GM12878 (cell line): Measurements from ENCODE around the gene NCOA6. TPM values are rescaled to one million over a fixed set of nuclear protein-coding genes. Genes with fewer than 3 reads are reported as not detected.

Experiments
- ATAC-seq: fragments of 200-7000 bp; cut with Tn5 transposase; 3 replicates; pipeline ENCODE4 v1.9.1; 2020; ENCODE audit warnings: mild to moderate bottlenecking, moderate library complexity
- BruUV-seq: library from RNA; stranded (reverse); fragments of 400-500 nt; replicated peaks from 2 replicates; lab custom pipeline; 2021; lab: Mats Ljungman, UMichigan
- CTCF ChIA-PET: fragments of 300-600 bp; sonication (Branson Sonifier 250); formaldehyde crosslinking; extraction: SDS; loops from one replicate; lab custom pipeline; 2021; ENCODE audit warnings: inconsistent platforms; lab: Yijun Ruan, JAX
- POLR2A ChIA-PET: fragments of 350-600 bp; formaldehyde crosslinking; extraction: SDS; loops from one replicate; lab custom pipeline; 2021; ENCODE audit warnings: inconsistent platforms; lab: Charles Lee
- RAD21 ChIA-PET: fragments of 300-600 bp; sonication (Branson Sonifier 250); formaldehyde crosslinking; loops from one replicate; lab custom pipeline; 2023; ENCODE audit warnings: antibody characterized with exemption; ENCODE audit not compliant: unreplicated experiment; lab: Charles Lee
- SMC1A ChIA-PET: fragments of 300-600 bp; sonication (Branson Sonifier 250); formaldehyde crosslinking; loops from one replicate; lab custom pipeline; 2023; ENCODE audit not compliant: unreplicated experiment, uncharacterized antibody; lab: Charles Lee
- DNase-seq: peaks from one replicate; pipeline ENCODE4 v3.0.0-alpha.2; 2011; ENCODE audit warnings: low read depth, low spot score
- FAIRE-seq: peaks from 3 replicates; lab custom pipeline; 2011; peaks lifted over from hg19 to GRCh38; lab: Jason Lieb, UNC
- H2AFZ ChIP-seq: 2 replicates; pipeline ENCODE4 v1.6.0; 2011; ENCODE audit warnings: low read depth, low read length, control low read depth; ENCODE audit not compliant: control insufficient read depth
- H3K27ac ChIP-seq: 2 replicates; pipeline ENCODE4 v1.5.1; 2011; ENCODE audit warnings: control low read depth; ENCODE audit not compliant: control insufficient read depth, insufficient read depth
- H3K27me3 ChIP-seq, 2 experiments: replicated peaks in 1 of 2; 2 replicates each; pipeline versions ENCODE4 v1.6.0 to v1.6.1; 2011; ENCODE audit warnings: low read length in 1 of 2; ENCODE audit not compliant: control insufficient read depth in 2 of 2, insufficient read depth in 2 of 2
- H3K36me3 ChIP-seq, 2 experiments: 2 replicates each; pipeline ENCODE4 v1.5.1; 2011; ENCODE audit warnings: low read length in 1 of 2; ENCODE audit not compliant: control insufficient read depth in 2 of 2, insufficient read depth in 2 of 2
- H3K4me1 ChIP-seq: 2 replicates; pipeline ENCODE4 v1.6.1; 2011; ENCODE audit warnings: mild to moderate bottlenecking, low read length, moderate library complexity, mixed read lengths; ENCODE audit not compliant: control insufficient read depth, insufficient read depth
- H3K4me2 ChIP-seq: 2 replicates; pipeline ENCODE4 v1.6.0; 2011; ENCODE audit warnings: control low read depth; ENCODE audit not compliant: control insufficient read depth, insufficient read depth
- H3K4me3 ChIP-seq: fragments of 200-600 bp; sonication (generic); 2 replicates; pipeline ENCODE4 v1.5.1; 2016
- H3K79me2 ChIP-seq: 2 replicates; pipeline ENCODE4 v1.6.0; 2011; ENCODE audit warnings: low read length; ENCODE audit not compliant: control insufficient read depth, insufficient read depth
- H3K9ac ChIP-seq: 2 replicates; pipeline ENCODE4 v1.8.0; 2011; ENCODE audit warnings: low read length, control low read depth, mixed read lengths; ENCODE audit not compliant: control insufficient read depth, insufficient read depth
- H3K9me3 ChIP-seq: replicated peaks from 3 replicates; pipeline ENCODE4 v1.5.1; 2011; ENCODE audit warnings: mild to moderate bottlenecking, low read length; ENCODE audit not compliant: control insufficient read depth, insufficient read depth
- H4K20me1 ChIP-seq: 2 replicates; pipeline ENCODE4 v1.6.0; 2011; ENCODE audit not compliant: control insufficient read depth, insufficient read depth
- CBX3 ChIP-seq: fragments of 200-600 bp; sonication (generic); IDR thresholded peaks from 2 replicates; pipeline ENCODE4 v1.6.1; 2016; ENCODE audit warnings: low read depth, borderline replicate concordance
- CHD2 ChIP-seq: IDR thresholded peaks from 2 replicates; pipeline ENCODE4 v1.6.1; 2011; ENCODE audit warnings: low read depth, low read length, improper control_type of control experiment, borderline replicate concordance
- JUNB ChIP-seq: IDR thresholded peaks from 2 replicates; pipeline ENCODE4 v1.6.1; 2016; ENCODE audit warnings: antibody characterized with exemption, mild to moderate bottlenecking
- KAT2A ChIP-seq: conservative IDR thresholded peaks from 2 replicates; pipeline ENCODE4 v1.6.1; 2011; ENCODE audit warnings: low read depth, low read length; ENCODE audit not compliant: control insufficient read depth
- MEF2B ChIP-seq: fragments of 450-650 bp; IDR thresholded peaks from 2 replicates; pipeline ENCODE4 v1.6.1; 2018; ENCODE audit warnings: mild to moderate bottlenecking, moderate library complexity; ENCODE audit not compliant: partially characterized antibody, poor library complexity, severe bottlenecking
- MTA2 ChIP-seq: fragments of 450-650 bp; IDR thresholded peaks from 2 replicates; pipeline ENCODE4 v1.6.1; 2016; ENCODE audit warnings: low read depth, mild to moderate bottlenecking, moderate library complexity
- MYB ChIP-seq: fragments of 150-350 bp; IDR thresholded peaks from 2 replicates; pipeline ENCODE4 v1.6.1; 2014; ENCODE audit warnings: mild to moderate bottlenecking, low read depth, low read length, borderline replicate concordance
- RELA ChIP-seq: fragments of 450-650 bp; IDR thresholded peaks from 2 replicates; pipeline ENCODE4 v1.8.0; 2014; ENCODE audit warnings: borderline replicate concordance; ENCODE audit not compliant: partially characterized antibody
- TCF3 ChIP-seq: IDR thresholded peaks from 2 replicates; pipeline ENCODE4 v1.6.1; 2012; ENCODE audit warnings: low read depth, mild to moderate bottlenecking, low read length, borderline replicate concordance; ENCODE audit not compliant: insufficient read depth
- TCF7 ChIP-seq: IDR thresholded peaks from 2 replicates; pipeline ENCODE4 v1.6.1; 2014; ENCODE audit warnings: antibody characterized with exemption, borderline replicate concordance
- ZBTB4 ChIP-seq: fragments of 450-650 bp; formaldehyde crosslinking; IDR thresholded peaks from 2 replicates; pipeline ENCODE4 v1.4.0; 2022; ENCODE audit warnings: mild to moderate bottlenecking, moderate library complexity
- WGBS: methylation state at CpG from one replicate; pipeline ENCODE4 v1.1.6; 2016; ENCODE audit warnings: low lambda C conversion rate; ENCODE audit not compliant: insufficient replicate concordance, insufficient coverage; ENCODE audit errors: missing lambda C conversion rate; 5-methylcytosine and 5-hydroxymethylcytosine counted together
- in situ Hi-C: fragments of 300-500 bp; cut with MboI; formaldehyde crosslinking; loops from 9 replicates; pipeline ENCODE4 v1.14.3; 2018; ENCODE audit warnings: mixed read lengths
- intact Hi-C: fragments of 100-400 bp; cut with micrococcal nuclease; formaldehyde crosslinking; loops from one replicate; pipeline ENCODE4 v1.14.2; 2022; ENCODE audit not compliant: unreplicated experiment
- polyA plus RNA-seq, 11 experiments: library from polyadenylated mRNA; depleted of rRNA in 4 of 11; unstranded in 6 of 11; stranded (reverse) in 5 of 11; fragments of >200 nt; fragmentation: Nextera tagmentation in 4 of 11; fragmentation: Illumina TruSeq in 1 of 11; extraction: Ambion mirVana in 4 of 11; extraction: Trizol in 1 of 11; gene quantifications; 1 replicate in 1 of 11; 2 replicates in 10 of 11; pipeline versions ENCODE4 v1.2.1 to v1.2.3, GENCODE V29; 2011 to 2016; ENCODE audit warnings: inconsistent platforms in 2 of 11, missing spikeins in 2 of 11, low read depth in 1 of 11
- total RNA-seq, 4 experiments: library from RNA; depleted of rRNA in 3 of 4; stranded (reverse); fragments of >200 nt in 3 of 4; fragmentation: Illumina TruSeq in 1 of 4; extraction: Trizol in 1 of 4; gene quantifications; 2 replicates each; pipeline versions ENCODE4 v1.2.1 to v1.2.3, GENCODE V29; 2013 to 2021
- TF ChIP-seq, protein P1 (sequence below): fragments of 450-650 bp; IDR thresholded peaks from 2 replicates; pipeline ENCODE4 v1.6.1; 2017; ENCODE audit warnings: low read depth, mild to moderate bottlenecking, moderate library complexity
- TF ChIP-seq, protein P2 (sequence below): fragments of 450-650 bp; IDR thresholded peaks from 2 replicates; pipeline ENCODE4 v1.6.1; 2018; ENCODE audit warnings: mild to moderate bottlenecking, low read depth, moderate library complexity; ENCODE audit not compliant: partially characterized antibody
- TF ChIP-seq, protein P3 (sequence below): IDR thresholded peaks from 2 replicates; pipeline ENCODE4 v1.6.1; 2011; ENCODE audit warnings: low read depth, mild to moderate bottlenecking, low read length, moderate library complexity, borderline replicate concordance; ENCODE audit errors: extremely low read depth
- TF ChIP-seq, protein P4 (sequence below): fragments of 450-650 bp; IDR thresholded peaks from 2 replicates; pipeline ENCODE4 v1.6.1; 2016; ENCODE audit warnings: mild to moderate bottlenecking

The NCOA6 gene
- total and polyA plus RNA-seq, 10 of the 15 experiments (the other 5 are each of a cell fraction or from before 2014, with no cell fraction given) = 6.1 to 20.6 (median 12.6) TPM

GRCh38 chr20:34852298-34852697, 26.8 kb upstream of the NCOA6 start:
- no peak overlapping the region for H3K9ac ChIP-seq
- H3K4me3 ChIP-seq = no peak overlapping the region
- H4K20me1 ChIP-seq = no peaks in the 10 kb centered on the region
- RAD21 ChIA-PET = no interaction called here
- no peaks in the 10 kb centered on the region for H3K79me2 ChIP-seq
- ATAC-seq (no peak), FAIRE-seq (no peak), DNase-seq (no peak)
- CTCF ChIA-PET = interaction anchor here (0.6 to 0.7 kb wide), 2 partner anchors 17 to 73 kb away, joined by 3 read pairs; no protein-coding TSS in a partner anchor
- H3K9me3 ChIP-seq = no peaks in the 10 kb centered on the region
- no peak overlapping the region for H3K4me2 ChIP-seq
- H3K4me1 ChIP-seq = no peaks in the 10 kb centered on the region
- BruUV-seq = no TSS peak
- in situ Hi-C loops (no loop called here), intact Hi-C loops (no loop called here)
- no peak overlapping the region for H3K27ac ChIP-seq
- H3K27me3 ChIP-seq = no peaks in the 10 kb centered on the region
- no peak overlapping the region for H2AFZ ChIP-seq
- POLR2A ChIA-PET = no interaction called here
- SMC1A ChIA-PET = no interaction called here
- no peaks in the 10 kb centered on the region for H3K36me3 ChIP-seq
- 31% methylated on average over 4 of the region's 4 CpGs for WGBS
- no peak for TF ChIP-seq JUNB
- TF ChIP-seq, protein P1, sequence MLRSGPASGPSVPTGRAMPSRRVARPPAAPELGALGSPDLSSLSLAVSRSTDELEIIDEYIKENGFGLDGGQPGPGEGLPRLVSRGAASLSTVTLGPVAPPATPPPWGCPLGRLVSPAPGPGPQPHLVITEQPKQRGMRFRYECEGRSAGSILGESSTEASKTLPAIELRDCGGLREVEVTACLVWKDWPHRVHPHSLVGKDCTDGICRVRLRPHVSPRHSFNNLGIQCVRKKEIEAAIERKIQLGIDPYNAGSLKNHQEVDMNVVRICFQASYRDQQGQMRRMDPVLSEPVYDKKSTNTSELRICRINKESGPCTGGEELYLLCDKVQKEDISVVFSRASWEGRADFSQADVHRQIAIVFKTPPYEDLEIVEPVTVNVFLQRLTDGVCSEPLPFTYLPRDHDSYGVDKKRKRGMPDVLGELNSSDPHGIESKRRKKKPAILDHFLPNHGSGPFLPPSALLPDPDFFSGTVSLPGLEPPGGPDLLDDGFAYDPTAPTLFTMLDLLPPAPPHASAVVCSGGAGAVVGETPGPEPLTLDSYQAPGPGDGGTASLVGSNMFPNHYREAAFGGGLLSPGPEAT = no peak
- no peak for TF ChIP-seq CBX3
- no peak for TF ChIP-seq TCF3
- no peak for TF ChIP-seq MYB
- no peak for TF ChIP-seq TCF7
- no peak for TF ChIP-seq MTA2
- TF ChIP-seq, protein P2, sequence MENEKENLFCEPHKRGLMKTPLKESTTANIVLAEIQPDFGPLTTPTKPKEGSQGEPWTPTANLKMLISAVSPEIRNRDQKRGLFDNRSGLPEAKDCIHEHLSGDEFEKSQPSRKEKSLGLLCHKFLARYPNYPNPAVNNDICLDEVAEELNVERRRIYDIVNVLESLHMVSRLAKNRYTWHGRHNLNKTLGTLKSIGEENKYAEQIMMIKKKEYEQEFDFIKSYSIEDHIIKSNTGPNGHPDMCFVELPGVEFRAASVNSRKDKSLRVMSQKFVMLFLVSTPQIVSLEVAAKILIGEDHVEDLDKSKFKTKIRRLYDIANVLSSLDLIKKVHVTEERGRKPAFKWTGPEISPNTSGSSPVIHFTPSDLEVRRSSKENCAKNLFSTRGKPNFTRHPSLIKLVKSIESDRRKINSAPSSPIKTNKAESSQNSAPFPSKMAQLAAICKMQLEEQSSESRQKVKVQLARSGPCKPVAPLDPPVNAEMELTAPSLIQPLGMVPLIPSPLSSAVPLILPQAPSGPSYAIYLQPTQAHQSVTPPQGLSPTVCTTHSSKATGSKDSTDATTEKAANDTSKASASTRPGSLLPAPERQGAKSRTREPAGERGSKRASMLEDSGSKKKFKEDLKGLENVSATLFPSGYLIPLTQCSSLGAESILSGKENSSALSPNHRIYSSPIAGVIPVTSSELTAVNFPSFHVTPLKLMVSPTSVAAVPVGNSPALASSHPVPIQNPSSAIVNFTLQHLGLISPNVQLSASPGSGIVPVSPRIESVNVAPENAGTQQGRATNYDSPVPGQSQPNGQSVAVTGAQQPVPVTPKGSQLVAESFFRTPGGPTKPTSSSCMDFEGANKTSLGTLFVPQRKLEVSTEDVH = no peak
- TF ChIP-seq ZBTB4 (CRISPR knock-in tag) = no peak
- TF ChIP-seq, protein P3, sequence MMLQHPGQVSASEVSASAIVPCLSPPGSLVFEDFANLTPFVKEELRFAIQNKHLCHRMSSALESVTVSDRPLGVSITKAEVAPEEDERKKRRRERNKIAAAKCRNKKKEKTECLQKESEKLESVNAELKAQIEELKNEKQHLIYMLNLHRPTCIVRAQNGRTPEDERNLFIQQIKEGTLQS = no peak
- no peak for TF ChIP-seq CHD2
- TF ChIP-seq KAT2A = no peak
- no peak for TF ChIP-seq MEF2B
- TF ChIP-seq, protein P4, sequence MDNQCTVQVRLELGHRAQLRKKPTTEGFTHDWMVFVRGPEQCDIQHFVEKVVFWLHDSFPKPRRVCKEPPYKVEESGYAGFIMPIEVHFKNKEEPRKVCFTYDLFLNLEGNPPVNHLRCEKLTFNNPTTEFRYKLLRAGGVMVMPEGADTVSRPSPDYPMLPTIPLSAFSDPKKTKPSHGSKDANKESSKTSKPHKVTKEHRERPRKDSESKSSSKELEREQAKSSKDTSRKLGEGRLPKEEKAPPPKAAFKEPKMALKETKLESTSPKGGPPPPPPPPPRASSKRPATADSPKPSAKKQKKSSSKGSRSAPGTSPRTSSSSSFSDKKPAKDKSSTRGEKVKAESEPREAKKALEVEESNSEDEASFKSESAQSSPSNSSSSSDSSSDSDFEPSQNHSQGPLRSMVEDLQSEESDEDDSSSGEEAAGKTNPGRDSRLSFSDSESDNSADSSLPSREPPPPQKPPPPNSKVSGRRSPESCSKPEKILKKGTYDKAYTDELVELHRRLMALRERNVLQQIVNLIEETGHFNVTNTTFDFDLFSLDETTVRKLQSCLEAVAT = no peak
- no peak for TF ChIP-seq RELA
